T-helper 9 cell (primary cell): Measurements from ENCODE around the gene DUS1L.

Source experiments
- DNase-seq: peaks from one replicate; pipeline ENCODE4 v3.0.0-alpha.2; 2020

The DUS1L gene

GRCh38 chr17:82022310-82022980 lies 43.2 kb downstream of the DUS1L start, which contains the start of gene CENPX:
Gene CENPX (minus strand): TSS chr17:82022878. CDS start chr17:82022861, 17 bp downstream.
- DNase-seq, result no peak

GRCh38 chr17:82021900-82022309 lies 43.7 kb downstream of the DUS1L start:
- DNase-seq, result no peak

- DNase-seq, result peak; percentile 27
Measured at GRCh38 chr17:82021107-82021899, 44.3 kb downstream of the DUS1L start.

GRCh38 chr17:82020572-82021106 lies 45.0 kb downstream of the DUS1L start:
- DNase-seq, result no peak

- DNase-seq, result peak; percentile 59
Measured at GRCh38 chr17:82019690-82020571, 45.7 kb downstream of the DUS1L start.

- DNase-seq, result no peak
Measured at GRCh38 chr17:82018989-82019689, 46.5 kb downstream of the DUS1L start.

- DNase-seq, result no peak
Measured at GRCh38 chr17:82018152-82018988, 47.2 kb downstream of the DUS1L start.

- DNase-seq, result no peak
Measured at GRCh38 chr17:82017612-82018151, 47.9 kb downstream of the DUS1L start.

- no peak for DNase-seq
Measured at GRCh38 chr17:82016875-82017459, 48.6 kb downstream of the DUS1L start.

- no peak for DNase-seq
Measured at GRCh38 chr17:82016061-82016874, 49.3 kb downstream of the DUS1L start.

- DNase-seq, result no peak
Measured at GRCh38 chr17:82015311-82015971, 50.2 kb downstream of the DUS1L start.

- DNase-seq, result no peak
Measured at GRCh38 chr17:82014971-82015310, 50.7 kb downstream of the DUS1L start.

GRCh38 chr17:82014432-82014831 lies 51.2 kb downstream of the DUS1L start:
- no peak for DNase-seq

- no peak for DNase-seq
Measured at GRCh38 chr17:82013772-82014321, 51.8 kb downstream of the DUS1L start.

- no peak for DNase-seq
Measured at GRCh38 chr17:82013341-82013740, 52.3 kb downstream of the DUS1L start.

- no peak for DNase-seq
Measured at GRCh38 chr17:82012640-82013295, 52.8 kb downstream of the DUS1L start.

GRCh38 chr17:82012261-82012639 lies 53.4 kb downstream of the DUS1L start:
- no peak for DNase-seq

- DNase-seq, result no peak
Measured at GRCh38 chr17:82011617-82012187, 53.9 kb downstream of the DUS1L start.
